Thoracic aorta (tissue), 2 donors: ENCODE results near the gene ATG9B. TPM values are rescaled to one million over a fixed set of nuclear protein-coding genes. Genes with fewer than 3 reads are reported as not detected.
A peak's percentile ranks its signal among the peaks of the same experiment; 100 is the strongest.

ENCODE experiments used
- ATAC-seq: fragments of 150-250 bp; one replicate; pipeline ENCODE4 v1.8.0; 2017; ENCODE audit warnings: low read depth; ENCODE audit not compliant: insufficient number of reproducible peaks, low FRiP score
- DNase-seq: peaks from one replicate; pipeline ENCODE4 v3.0.0-alpha.2; 2020; ENCODE audit warnings: low spot score
- H3K27ac ChIP-seq, 2 donors: fragments of 200-600 bp; sonication (generic); 1 replicate in 1 of 2; 2 replicates in 1 of 2; pipeline ENCODE4 v1.5.1; 2016; ENCODE audit warnings: mild to moderate bottlenecking in 2 of 2, moderate library complexity in 2 of 2
- H3K27me3 ChIP-seq: fragments of 200-600 bp; sonication (generic); replicated peaks from 2 replicates; pipeline ENCODE4 v1.6.0; 2016; ENCODE audit warnings: mild to moderate bottlenecking; ENCODE audit not compliant: insufficient read depth
- H3K36me3 ChIP-seq: fragments of 200-600 bp; sonication (generic); one replicate; pipeline ENCODE4 v1.5.1; 2016
- H3K4me1 ChIP-seq, 2 donors: fragments of 200-600 bp; sonication (generic); 1 replicate in 1 of 2; 2 replicates in 1 of 2; pipeline versions ENCODE4 v1.5.1 to v1.6.0; 2016; ENCODE audit warnings: low read depth in 2 of 2, mild to moderate bottlenecking in 1 of 2; ENCODE audit not compliant: control insufficient read depth in 1 of 2
- H3K4me3 ChIP-seq: fragments of 200-600 bp; sonication (generic); 2 replicates; pipeline ENCODE4 v1.5.1; 2016; ENCODE audit warnings: mild to moderate bottlenecking
- H3K9me3 ChIP-seq: fragments of 200-600 bp; sonication (generic); 2 replicates; pipeline ENCODE4 v1.5.1; 2016
- CTCF ChIP-seq: fragments of 200-600 bp; sonication (generic); IDR thresholded peaks from one replicate; pipeline ENCODE4 v1.5.1; 2019; ENCODE audit warnings: antibody characterized with exemption
- total RNA-seq, 2 donors: library from RNA; depleted of rRNA; stranded (reverse); fragments of >200 nt; gene quantifications; one replicate each; pipeline versions ENCODE4 v1.1.0 to v1.2.3, GENCODE V29; 2016

Gene ATG9B
- total RNA-seq, 2 donors from 2014 or later, result 1.2 TPM; not detected in 1

GRCh38 chr7:151011097-151011409 is 13.2 kb downstream of the ATG9B start:
- H3K9me3 ChIP-seq, result no peaks in the 10 kb centered on the region
- TF ChIP-seq CTCF, result no peak
- peaks cover 9 to 15% of the 10 kb centered on the region in 2 donors for H3K4me1 ChIP-seq
- H3K36me3 ChIP-seq, result no peaks in the 10 kb centered on the region
- H3K27me3 ChIP-seq, result peaks cover 4% of the 10 kb centered on the region
- ATAC-seq (no peak), DNase-seq (no peak)
- H3K4me3 ChIP-seq, result no peak overlapping the region
- H3K27ac ChIP-seq, result no peak overlapping the region

- peaks cover 4% of the 10 kb centered on the region for H3K27me3 ChIP-seq
- no peak for DNase-seq
- TF ChIP-seq CTCF, result no peak
Measured at GRCh38 chr7:151010307-151011096, 13.8 kb downstream of the ATG9B start.

GRCh38 chr7:151010037-151010306 is 14.3 kb downstream of the ATG9B start:
- H3K27ac ChIP-seq, result no peak overlapping the region
- TF ChIP-seq CTCF, result no peak
- H3K4me3 ChIP-seq, result no peak overlapping the region
- no peaks in the 10 kb centered on the region for H3K36me3 ChIP-seq
- H3K9me3 ChIP-seq, result no peaks in the 10 kb centered on the region
- H3K27me3 ChIP-seq, result peaks cover 4% of the 10 kb centered on the region
- H3K4me1 ChIP-seq, result peaks cover 9 to 15% of the 10 kb centered on the region in 2 donors
- DNase-seq, result no peak
- ATAC-seq, result no peak

More at GRCh38 chr7:151010307-151011096, 13.8 kb downstream of the ATG9B start:
- peaks cover 9 to 15% of the 10 kb centered on the region in 2 donors for H3K4me1 ChIP-seq
- no peak for ATAC-seq
- H3K36me3 ChIP-seq, result no peaks in the 10 kb centered on the region
- H3K27ac ChIP-seq, result no peak overlapping the region
- no peak overlapping the region for H3K4me3 ChIP-seq
- no peaks in the 10 kb centered on the region for H3K9me3 ChIP-seq

- no peak for DNase-seq
- TF ChIP-seq CTCF, result no peak
- Histone ChIP-seq H3K36me3 (no peaks in the 10 kb centered on the region), H3K4me3 (no peak overlapping the region), H3K27me3 (peaks cover 4% of the 10 kb centered on the region), H3K4me1 (peaks cover 9 to 15% of the 10 kb centered on the region in 2 donors), H3K9me3 (no peaks in the 10 kb centered on the region), H3K27ac (no peak overlapping the region)
- no peak for ATAC-seq
Measured at GRCh38 chr7:151009327-151010036, 14.8 kb downstream of the ATG9B start.

- no peak for DNase-seq
- Histone ChIP-seq H3K4me3 (peak overlapping the region; percentile 22), H3K27ac (no peak overlapping the region), H3K36me3 (no peaks in the 10 kb centered on the region), H3K27me3 (peaks cover 4% of the 10 kb centered on the region), H3K9me3 (no peaks in the 10 kb centered on the region), H3K4me1 (peaks cover 3 to 9% of the 10 kb centered on the region in 2 donors)
- no peak for ATAC-seq
- peak; percentile 54 for TF ChIP-seq CTCF
Measured at GRCh38 chr7:151008511-151009323, 15.6 kb downstream of the ATG9B start.
